ENCODE data around the gene OR51B5. TPM values are rescaled to one million over a fixed set of nuclear protein-coding genes. Genes with fewer than 3 reads are reported as not detected.
A peak's percentile ranks its signal among the peaks of the same experiment; 100 is the strongest.
"Not testable (repeated sequence)": the region's sequence is repeated elsewhere in the genome, so short reads cannot be mapped to it uniquely, and the experiment has no call there.

The OR51B5 gene
- total RNA-seq, 1 donor, result 0.43 TPM

- no peak for TF ChIP-seq CTCF (IDR thresholded peaks at IDR 0.05; ENCODE audit: insufficient read depth, low read depth, low read length)
- DNase-seq (ENCODE audit: low read depth), result no peak
Observed at GRCh38 chr11:5351208-5351607, 7.9 kb upstream of the OR51B5 start, which contains the start of gene OR51B6. OR51B6 (plus strand) TSS chr11:5351508; CDS start chr11:5351508, 0 bp downstream.

GRCh38 chr11:5349550-5349949, 6.2 kb upstream of the OR51B5 start:
- DNase-seq (ENCODE audit: low read depth), result no peak
- H3K4me3 ChIP-seq (ENCODE audit: low read depth, low read length), result no peak overlapping the region
- no peak for TF ChIP-seq CTCF (IDR thresholded peaks at IDR 0.05; ENCODE audit: insufficient read depth, low read depth, low read length)

More at GRCh38 chr11:5351208-5351607, 7.9 kb upstream of the OR51B5 start, which contains the start of gene OR51B6:
- H3K4me3 ChIP-seq (ENCODE audit: low read depth, low read length), result no peak within 1 kb of the TSS

- no peak overlapping the region for H3K4me3 ChIP-seq (ENCODE audit: low read depth, low read length)
- no peak for DNase-seq (ENCODE audit: low read depth)
- no peak for TF ChIP-seq CTCF (IDR thresholded peaks at IDR 0.05; ENCODE audit: insufficient read depth, low read depth, low read length)
Observed at GRCh38 chr11:5348551-5349194, 5.3 kb upstream of the OR51B5 start.

GRCh38 chr11:5345831-5346230, 2.5 kb upstream of the OR51B5 start:
- no peak for TF ChIP-seq CTCF (IDR thresholded peaks at IDR 0.05; ENCODE audit: insufficient read depth, low read depth, low read length)
- peak; percentile 45 for DNase-seq (ENCODE audit: low read depth)

GRCh38 chr11:5339771-5340322, 3.5 kb downstream of the OR51B5 start:
- TF ChIP-seq CTCF (IDR thresholded peaks at IDR 0.05; ENCODE audit: insufficient read depth, low read depth, low read length), result no peak
- H3K4me3 ChIP-seq (ENCODE audit: low read depth, low read length), result no peak overlapping the region
- DNase-seq (ENCODE audit: low read depth), result no peak

More at GRCh38 chr11:5345831-5346230, 2.5 kb upstream of the OR51B5 start:
- H3K4me3 ChIP-seq (ENCODE audit: low read depth, low read length), result no peak overlapping the region

- DNase-seq (ENCODE audit: low read depth); H3K4me3 ChIP-seq (ENCODE audit: low read depth, low read length): not testable (repeated sequence)
Observed at GRCh38 chr11:5337253-5337652, 6.1 kb downstream of the OR51B5 start.

GRCh38 chr11:5336331-5336730, 7.0 kb downstream of the OR51B5 start:
- peak; percentile 11 for DNase-seq (ENCODE audit: low read depth)
- H3K4me3 ChIP-seq (ENCODE audit: low read depth, low read length), result no peak overlapping the region
- no peak for TF ChIP-seq CTCF (IDR thresholded peaks at IDR 0.05; ENCODE audit: insufficient read depth, low read depth, low read length)
